ENCODE data around the gene NISCH.

DNA sequence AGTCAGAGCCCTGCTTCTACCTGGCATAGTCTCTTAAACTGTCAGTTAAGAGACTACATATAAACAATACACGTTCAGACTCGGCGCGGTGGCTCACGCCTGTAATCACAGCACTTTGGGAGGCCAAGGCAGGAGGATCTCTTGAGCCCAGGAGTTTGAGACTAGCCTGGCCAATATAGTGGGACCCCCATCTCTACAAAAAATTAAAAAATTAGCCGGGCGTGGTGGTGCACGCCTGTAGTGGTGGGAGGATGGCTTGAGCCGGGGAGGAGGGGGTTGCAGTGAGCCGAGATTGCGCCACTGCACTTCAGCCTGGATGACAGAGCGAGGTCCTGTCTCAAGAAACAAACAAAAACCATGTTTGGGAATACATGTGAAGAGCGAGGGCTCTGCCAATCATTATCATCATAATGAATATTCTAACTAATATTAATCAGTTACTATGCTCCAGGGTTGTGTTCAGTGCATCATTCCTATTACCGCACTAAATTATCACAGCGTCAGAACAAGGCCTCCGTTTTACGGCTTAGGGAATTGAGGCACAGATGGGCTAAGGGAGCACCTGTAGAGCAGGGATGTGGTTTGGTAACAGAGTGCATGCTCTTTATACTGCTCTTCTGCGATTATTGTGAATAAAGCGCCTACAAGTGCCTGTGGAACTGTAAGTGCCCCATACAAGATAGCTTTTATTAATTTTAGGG is 80.2 kb downstream of the NISCH start:
- no peak for TF ChIP-seq POLR2A (IDR thresholded peaks at IDR 0.05)
- TF ChIP-seq, protein P1, sequence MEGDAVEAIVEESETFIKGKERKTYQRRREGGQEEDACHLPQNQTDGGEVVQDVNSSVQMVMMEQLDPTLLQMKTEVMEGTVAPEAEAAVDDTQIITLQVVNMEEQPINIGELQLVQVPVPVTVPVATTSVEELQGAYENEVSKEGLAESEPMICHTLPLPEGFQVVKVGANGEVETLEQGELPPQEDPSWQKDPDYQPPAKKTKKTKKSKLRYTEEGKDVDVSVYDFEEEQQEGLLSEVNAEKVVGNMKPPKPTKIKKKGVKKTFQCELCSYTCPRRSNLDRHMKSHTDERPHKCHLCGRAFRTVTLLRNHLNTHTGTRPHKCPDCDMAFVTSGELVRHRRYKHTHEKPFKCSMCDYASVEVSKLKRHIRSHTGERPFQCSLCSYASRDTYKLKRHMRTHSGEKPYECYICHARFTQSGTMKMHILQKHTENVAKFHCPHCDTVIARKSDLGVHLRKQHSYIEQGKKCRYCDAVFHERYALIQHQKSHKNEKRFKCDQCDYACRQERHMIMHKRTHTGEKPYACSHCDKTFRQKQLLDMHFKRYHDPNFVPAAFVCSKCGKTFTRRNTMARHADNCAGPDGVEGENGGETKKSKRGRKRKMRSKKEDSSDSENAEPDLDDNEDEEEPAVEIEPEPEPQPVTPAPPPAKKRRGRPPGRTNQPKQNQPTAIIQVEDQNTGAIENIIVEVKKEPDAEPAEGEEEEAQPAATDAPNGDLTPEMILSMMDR (IDR thresholded peaks at IDR 0.05) = no peak

Measured in ovary (tissue), 3 donors.